ENCODE results near the gene AMIGO1.

Gene AMIGO1, protein sequence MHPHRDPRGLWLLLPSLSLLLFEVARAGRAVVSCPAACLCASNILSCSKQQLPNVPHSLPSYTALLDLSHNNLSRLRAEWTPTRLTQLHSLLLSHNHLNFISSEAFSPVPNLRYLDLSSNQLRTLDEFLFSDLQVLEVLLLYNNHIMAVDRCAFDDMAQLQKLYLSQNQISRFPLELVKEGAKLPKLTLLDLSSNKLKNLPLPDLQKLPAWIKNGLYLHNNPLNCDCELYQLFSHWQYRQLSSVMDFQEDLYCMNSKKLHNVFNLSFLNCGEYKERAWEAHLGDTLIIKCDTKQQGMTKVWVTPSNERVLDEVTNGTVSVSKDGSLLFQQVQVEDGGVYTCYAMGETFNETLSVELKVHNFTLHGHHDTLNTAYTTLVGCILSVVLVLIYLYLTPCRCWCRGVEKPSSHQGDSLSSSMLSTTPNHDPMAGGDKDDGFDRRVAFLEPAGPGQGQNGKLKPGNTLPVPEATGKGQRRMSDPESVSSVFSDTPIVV

DNA sequence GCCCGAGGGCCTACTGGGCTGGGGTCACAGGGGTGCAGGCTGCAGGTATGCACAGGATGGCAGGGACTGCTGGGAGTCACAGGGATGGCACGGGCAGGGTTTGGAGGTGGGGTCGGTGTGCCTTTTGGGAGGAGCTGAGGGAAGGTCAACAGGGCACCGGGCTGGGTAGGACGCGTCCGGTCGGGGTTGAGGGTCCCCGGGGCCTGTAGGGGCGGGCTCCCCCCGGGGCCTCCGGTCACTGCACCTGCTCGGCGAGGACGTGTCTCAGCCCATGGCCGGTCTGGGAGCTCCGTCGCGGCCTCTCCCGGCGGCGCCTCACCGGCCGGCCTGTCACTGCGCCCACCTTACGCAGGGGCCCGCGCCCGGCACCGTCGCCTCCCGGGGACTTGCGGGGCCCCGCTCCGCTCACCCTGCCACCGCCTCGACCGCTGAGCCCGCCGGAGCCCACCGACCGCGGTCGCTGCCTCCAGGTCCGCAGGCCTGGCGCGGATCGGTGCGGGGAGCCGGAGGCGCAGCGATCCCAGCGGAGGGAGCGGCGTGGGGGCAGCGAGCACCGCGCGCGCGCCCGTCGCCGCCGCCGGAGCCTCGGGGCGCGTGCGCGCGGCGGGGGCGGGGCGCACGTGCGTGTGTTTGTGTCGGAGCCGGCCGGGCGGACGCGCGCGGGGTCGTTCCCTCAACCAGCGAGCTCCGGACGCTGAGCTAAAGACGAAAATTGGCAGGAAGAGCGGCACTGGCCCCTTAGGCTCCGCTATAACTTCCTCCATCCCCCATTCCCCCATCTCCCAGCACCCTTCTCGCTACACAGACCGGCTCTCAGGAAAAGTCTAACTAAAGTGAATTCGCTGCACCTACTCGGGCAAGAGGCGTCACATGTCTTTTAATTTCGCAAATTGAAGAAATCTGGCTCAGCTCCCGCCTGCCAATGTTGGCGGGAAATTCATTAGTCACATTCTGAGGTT, at the start of gene AMIGO1:
Gene AMIGO1, minus strand, starts transcription at position 552 of the 959 bp plus-strand sequence. CDS start 815 bp downstream, outside the sequence.
- peak within 1 kb of the TSS; percentile 64 for H3K4me3 ChIP-seq (ENCODE audit: low read depth, low read length)
- no peak for TF ChIP-seq CTCF (conservative IDR thresholded peaks at IDR 0.05; ENCODE audit: low read depth, low read length)
- peak; percentile 26 for DNase-seq (ENCODE audit: low read depth)

DNA sequence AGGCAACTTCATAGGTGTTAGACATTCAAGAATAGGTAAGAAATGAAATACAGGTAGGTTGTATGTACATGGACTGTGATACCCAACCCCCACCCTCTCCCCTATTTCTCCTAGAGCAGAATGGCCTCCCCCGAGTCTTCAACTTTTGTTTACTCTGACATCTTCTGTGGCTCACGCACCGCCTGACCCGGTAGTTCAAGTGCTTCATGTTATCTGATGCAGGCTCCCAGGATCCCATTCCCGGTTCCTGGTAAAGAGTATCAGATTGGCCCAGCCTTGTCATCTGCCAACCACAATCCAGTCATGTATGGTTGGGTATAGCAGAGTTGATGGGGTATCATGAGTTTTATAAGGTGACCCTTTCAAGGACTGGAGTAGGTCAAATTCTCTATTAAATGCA, 48.0 kb upstream of the AMIGO1 start:
- H3K4me3 ChIP-seq (ENCODE audit: low read depth, low read length), result no peak overlapping the region
- no peak for DNase-seq (ENCODE audit: low read depth)
- TF ChIP-seq CTCF (conservative IDR thresholded peaks at IDR 0.05; ENCODE audit: low read depth, low read length), result no peak

DNA sequence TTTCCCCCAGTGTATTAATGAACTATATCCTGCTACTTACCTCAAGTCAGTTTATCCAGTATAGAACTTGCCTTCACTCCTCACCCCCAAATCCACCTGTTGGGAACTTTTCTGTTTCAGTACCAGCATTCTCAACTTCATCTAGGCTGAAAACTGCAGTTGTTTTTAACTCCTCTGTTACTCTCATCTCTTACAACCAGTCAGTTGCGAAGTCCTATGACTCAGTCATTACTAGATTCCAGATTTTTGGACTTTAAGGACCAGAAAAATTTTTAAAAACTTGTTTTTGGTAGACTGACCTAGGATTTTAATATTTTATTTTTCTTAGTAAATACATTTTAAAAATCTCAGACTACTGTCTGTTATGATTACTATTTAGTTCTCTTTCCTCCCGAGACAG, 47.0 kb upstream of the AMIGO1 start:
- no peak for DNase-seq (ENCODE audit: low read depth)
- no peak for TF ChIP-seq CTCF (conservative IDR thresholded peaks at IDR 0.05; ENCODE audit: low read depth, low read length)
- no peak overlapping the region for H3K4me3 ChIP-seq (ENCODE audit: low read depth, low read length)

DNA sequence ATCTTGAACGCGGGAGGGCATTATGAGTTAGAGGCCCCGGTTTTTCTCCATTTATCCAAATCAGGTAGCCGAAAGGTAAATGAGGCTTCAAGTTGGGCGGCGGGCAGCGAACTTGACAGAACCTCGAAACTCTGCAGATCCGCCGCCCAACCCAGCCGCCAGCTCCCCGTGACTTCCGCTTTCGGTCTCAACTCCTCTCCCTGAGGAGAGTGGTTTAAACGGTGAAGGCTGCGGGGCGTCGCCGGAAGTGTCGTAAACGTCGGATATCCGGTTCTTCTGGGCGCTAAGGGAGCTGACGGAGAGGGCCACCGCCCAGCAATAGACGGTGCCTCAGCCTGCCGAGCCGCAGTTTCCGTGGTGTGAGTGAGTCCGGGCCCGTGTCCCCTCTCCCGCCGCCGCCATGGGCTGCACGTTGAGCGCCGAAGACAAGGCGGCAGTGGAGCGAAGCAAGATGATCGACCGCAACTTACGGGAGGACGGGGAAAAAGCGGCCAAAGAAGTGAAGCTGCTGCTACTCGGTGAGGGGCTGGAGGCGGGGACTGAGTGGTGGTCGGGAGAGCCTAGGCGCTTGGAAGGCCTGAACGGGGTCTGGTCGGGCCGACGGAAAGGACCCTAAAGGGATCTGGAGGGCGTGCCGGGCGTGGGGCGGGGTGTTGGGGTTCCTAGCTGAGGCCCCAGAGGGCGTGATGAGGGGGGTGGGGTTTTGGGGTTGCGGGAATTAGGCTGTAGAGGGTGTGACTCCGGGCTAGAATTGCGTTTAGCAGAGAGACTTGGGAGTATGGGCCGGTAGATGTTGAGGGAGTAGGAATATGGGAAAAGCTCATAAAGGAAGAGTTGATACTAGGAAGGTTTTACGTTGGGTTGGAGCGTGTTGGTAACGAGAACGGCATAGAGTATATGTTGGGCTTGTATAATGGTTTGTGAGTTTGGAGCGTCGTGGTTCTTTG, 39.1 kb upstream of the AMIGO1 start, which contains the start of gene GNAI3:
Gene GNAI3, plus strand, starts transcription at position 295 of the 947 bp plus-strand sequence. Its CDS starts 106 bp downstream, at position 401.
- peak within 1 kb of the TSS; percentile 91 for H3K4me3 ChIP-seq (ENCODE audit: low read depth, low read length)
- no peak for TF ChIP-seq CTCF (conservative IDR thresholded peaks at IDR 0.05; ENCODE audit: low read depth, low read length)
- peak; percentile 96 for DNase-seq (ENCODE audit: low read depth)

- no peak for TF ChIP-seq CTCF (conservative IDR thresholded peaks at IDR 0.05; ENCODE audit: low read depth, low read length)
- DNase-seq (ENCODE audit: low read depth), result peak; percentile 37
- peak overlapping the region; percentile 91 for H3K4me3 ChIP-seq (ENCODE audit: low read depth, low read length)
These were observed 38.2 kb upstream of the AMIGO1 start for GRCh38 chr1:109547463-109548320.
